Measurements from ENCODE around the gene TBCK.

GRCh38 chr4:106022454-106022853, 293.6 kb downstream of the TBCK start:
- no peak for TF ChIP-seq CTCF (conservative IDR thresholded peaks at IDR 0.05)
- no peak for TF ChIP-seq ZFX (IDR thresholded peaks at IDR 0.05)
